ENCODE measurements around the gene GCNA.

- TF ChIP-seq CTCF (IDR thresholded peaks at IDR 0.05) (no peak), POLR2A (IDR thresholded peaks at IDR 0.05) (no peak)
Observed at GRCh38 chrX:71619193-71619592, 41.0 kb downstream of the GCNA start.

All from adrenal gland (tissue), 5 donors.